Measurements from ENCODE around the gene GALNT9.
"Not testable (repeated sequence)": the region's sequence is repeated elsewhere in the genome, so short reads cannot be mapped to it uniquely, and the experiment has no call there.

Gene GALNT9

DNA sequence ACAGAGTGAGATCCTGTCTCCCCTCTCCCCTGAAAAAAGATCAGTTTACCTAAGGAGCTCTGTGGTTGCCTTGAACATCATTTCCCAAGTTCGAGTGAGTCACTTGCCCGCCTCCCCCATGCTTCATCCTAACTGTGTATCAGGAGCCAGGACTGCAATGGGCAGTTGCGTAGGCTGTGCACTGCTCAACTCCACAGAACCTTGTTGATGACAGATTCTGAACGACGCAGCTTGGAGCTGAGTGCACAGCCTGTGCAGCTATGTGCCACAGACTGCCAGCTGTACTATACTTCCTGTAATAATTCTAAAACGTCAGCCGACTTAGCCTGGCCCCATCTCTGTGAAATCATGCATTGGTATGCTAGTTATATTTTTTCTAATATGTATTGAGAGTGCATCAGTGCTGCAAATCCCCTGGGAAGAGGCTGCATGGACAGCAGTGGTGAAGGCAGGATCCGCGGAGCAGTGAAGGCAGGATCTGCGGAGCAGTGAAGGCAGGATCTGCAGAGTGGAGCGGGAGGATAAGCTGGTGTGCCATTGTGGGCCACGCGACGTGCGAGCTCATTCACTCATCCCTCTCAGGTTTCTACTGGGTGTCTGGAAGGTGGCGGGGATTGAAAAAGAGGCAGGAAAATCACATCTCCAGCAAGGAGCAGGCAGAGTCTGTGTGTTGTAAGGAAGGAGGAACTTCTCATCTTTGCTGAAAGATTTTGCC, 80.8 kb downstream of the GALNT9 start:
- no peak for DNase-seq (ENCODE audit: low spot score)

DNA sequence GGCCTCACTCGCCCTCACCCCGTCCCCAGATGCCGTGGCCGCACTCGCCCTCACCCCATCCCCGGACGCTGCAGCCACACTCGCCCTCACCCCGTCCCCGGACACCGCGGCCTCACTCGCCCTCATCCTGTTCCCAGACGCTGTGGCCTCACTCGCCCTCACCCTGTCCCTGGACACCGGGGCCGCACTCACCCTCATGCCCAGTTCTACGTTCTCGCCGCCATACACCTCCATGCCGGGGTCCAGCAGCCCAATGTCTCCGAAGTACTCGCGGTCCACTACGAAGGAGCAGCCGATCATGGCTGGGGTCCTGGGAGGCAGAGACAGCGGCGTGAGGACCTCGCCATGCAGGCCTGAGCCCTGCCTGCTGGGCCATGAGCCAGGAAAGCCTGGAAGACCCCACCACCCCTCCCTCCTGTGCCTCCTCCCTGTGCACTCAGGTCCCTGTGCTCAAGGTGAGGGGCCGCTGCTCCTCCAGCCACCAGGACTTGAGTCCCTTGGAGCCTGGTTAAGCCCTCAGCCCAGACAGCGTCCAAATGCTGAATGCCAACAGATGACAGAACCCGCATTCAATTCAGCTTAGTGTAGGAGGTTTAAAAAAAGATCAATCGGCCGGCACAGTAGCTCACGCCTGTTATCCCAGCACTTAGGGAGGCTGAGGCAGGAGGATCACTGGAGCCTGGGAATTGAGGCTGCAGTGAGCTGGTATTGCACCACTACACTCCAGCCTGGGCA, 81.5 kb downstream of the GALNT9 start:
- DNase-seq (ENCODE audit: low spot score), result no peak

DNA sequence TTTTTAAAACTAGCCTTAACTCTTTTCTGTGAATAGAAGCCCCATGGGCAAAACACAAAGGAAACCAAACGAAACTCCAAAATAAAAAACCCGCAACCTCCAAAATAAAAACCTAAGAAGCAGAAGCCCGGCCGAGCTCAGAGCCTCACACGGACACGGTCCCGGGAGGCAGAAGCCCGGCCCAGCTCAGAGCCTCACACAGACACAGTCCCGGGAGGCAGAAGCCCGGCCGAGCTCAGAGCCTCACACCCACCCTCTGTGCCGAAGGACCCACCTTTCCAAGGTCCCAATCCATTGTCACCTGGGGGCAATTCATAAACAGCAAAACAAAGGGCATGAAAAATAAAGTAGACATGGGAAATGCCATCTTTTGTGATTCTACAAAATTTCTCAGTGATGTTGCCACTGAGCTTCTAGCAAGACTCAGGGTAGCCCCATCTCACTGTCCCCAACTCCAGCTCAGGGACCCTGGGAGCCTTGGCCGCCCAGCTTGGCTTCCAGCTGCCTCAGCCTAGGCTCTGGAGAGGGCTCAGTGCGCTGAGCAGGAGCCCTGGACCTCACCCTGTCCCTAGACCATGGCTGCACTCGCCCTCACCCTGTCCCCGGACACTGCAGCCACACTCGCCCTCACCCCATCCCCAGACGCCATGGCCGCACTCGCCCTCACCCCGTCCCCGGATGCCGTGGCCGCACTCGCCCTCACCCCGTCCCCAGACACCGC, 82.2 kb downstream of the GALNT9 start:
- DNase-seq (ENCODE audit: low spot score), result no peak

DNA sequence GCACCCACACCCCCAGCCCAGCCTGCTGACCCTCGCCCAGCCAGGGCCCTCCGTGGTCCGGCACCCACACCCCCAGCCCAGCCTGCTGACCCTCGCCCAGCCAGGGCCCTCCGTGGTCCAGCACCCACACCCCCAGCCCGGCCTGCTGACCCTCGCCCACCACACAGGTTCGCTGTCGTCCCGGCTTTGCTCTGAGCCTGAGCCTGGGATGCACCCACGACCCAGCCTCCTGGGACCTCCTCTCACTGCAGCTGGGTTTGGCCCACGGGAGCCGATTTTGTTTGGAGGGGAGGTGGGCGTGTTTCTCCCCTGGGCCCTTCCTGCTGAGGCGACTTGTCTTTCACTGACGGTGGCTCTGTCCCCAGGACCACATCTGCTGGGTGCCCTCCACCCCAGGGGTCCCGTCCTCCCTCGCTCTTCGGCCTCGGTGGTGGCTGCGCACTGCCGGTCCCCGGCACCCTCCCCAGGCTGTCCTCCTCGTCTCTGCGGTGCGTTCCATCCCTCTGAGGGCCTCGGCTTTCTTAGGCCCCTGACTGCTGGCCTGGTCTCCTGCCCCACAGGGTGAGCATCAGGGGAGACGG, 83.8 kb downstream of the GALNT9 start:
- DNase-seq (ENCODE audit: low spot score), result no peak

DNA sequence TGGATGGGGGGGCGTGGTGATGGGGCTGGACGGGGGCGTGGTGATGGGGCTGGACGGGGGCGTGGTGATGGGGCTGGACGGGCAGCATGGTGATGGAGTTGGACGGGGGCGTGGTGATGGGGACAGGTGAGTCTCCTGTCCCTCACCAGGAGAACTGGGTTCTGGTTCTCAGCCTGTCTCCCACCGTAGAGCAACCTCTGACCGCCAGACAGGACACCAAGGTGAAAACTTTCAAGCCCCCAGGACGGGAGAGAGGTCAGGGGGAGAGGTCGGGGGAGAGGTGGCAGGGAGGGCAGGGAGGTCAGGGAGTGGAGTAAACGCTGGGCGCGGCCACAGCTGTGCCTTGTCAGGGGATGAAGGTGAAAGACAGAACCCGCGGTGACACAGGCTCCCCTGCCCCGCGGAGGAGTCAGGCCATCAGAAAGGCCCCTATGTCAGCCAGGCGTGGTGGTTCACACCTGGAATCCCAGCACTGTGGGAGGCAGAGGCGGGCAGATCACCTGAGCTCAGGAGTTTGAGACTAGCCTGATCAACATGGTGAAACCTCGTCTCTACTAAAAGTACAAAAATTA, 84.6 kb downstream of the GALNT9 start:
- no peak for DNase-seq (ENCODE audit: low spot score)

DNA sequence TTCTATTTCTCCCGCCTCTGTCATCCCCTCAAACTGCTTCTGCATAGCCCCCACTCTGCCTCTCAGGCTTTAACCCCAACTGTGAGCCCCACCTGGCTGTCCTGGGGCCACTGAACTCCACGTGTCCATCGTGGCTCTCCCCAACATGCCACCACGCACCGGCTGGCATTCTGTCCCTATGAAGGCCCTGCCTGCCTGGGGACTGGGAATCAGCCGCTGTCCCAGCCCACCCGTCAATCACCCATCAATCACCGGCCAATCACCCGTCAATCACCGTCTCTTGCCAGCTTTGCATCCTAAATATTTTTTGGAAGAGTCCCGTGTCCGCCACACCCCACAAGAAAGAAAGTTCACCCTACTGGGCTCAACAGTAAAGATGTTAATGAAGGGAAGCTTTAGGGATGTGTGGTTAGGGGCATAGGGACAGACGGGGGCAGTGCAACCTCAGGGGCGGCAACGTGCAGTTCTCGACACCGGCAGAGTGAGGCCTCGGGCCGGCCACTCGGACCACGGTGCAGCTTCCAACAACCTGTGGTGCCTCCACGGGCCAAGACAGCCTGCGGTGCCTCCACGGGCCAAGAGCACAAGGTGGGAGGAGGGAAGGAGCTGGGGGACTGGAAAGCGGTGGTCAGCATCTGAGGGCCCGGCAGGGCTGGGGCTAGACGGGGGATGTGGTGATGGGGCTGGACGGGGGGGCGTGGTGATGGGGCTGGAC, 85.6 kb downstream of the GALNT9 start:
- DNase-seq (ENCODE audit: low spot score), result no peak

DNA sequence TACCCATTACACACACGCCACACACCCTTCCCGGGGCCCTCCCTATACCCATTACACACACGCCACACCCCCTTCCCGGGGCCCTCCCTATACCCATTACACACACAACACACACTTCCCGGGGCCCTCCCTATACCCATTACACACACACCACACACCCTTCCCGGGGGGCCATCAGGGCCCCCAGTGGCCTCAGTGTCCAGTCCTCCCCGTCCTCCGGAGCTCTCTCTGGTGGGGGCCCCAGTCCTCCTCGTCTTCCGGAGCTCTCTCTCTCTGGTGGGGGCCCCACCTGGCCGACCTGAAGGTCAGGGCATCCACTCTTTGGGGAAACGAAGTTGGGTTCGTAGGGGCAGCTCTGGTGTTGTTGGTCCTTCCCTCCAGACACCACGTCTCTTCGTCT, 86.2 kb downstream of the GALNT9 start:
- not testable (repeated sequence) for DNase-seq (ENCODE audit: low spot score)

DNA sequence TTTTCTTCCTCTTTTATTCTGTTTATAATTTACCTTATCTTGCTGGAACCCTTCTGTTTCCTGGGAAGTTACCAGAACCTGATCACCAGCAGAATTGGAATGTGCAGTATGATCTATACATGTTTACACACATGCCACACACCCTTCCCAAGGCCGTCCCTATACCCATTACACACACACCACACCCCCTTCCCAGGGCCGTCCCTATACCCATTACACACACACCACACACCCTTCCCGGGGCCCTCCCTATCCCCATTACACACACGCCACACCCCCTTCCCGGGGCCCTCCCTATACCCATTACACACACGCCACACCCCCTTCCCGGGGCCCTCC, 88.8 kb downstream of the GALNT9 start:
- not testable (repeated sequence) for DNase-seq (ENCODE audit: low spot score)

DNA sequence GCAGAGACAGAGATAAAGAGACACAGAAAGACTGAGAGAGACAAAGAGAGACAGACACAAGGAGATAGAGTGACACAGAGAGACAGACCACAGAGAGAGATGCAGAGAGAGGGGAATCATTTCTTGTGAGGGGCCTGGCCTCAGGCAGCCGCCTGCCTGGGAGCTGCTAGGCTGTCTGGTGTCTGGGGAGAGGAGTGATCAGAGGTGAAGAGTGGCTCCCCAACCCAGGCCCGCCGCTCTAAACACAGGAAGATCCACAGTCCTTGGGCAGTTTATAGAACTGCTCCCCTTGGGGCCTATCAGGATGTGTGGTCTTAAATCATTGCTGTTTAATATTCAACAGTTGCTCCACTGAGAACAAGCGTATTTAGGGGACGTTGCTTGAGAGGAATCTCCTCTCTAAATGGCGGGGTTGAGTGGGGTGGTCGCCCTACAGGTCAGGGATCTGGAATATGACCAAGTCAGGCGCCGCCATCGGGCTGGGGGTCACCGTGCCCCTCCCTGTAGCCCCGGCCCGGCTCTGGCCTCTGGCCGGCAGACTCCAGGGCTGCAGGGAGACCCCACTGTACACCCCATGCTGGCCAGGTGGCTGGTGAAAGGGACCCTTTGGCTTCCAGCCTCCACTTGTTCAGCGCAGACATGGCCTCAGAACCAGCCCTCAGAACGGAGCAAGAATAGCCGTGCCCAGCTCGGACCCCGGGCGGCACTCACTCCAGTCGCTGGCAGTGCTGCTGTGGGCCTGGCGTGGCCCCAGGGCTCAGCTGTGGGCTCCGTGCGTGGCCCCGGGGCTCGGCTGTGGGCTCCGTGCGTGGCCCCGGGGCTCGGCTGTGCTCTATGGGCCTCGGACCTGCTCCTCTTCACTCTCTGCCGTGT, 89.4 kb downstream of the GALNT9 start:
- no peak for DNase-seq (ENCODE audit: low spot score)

DNA sequence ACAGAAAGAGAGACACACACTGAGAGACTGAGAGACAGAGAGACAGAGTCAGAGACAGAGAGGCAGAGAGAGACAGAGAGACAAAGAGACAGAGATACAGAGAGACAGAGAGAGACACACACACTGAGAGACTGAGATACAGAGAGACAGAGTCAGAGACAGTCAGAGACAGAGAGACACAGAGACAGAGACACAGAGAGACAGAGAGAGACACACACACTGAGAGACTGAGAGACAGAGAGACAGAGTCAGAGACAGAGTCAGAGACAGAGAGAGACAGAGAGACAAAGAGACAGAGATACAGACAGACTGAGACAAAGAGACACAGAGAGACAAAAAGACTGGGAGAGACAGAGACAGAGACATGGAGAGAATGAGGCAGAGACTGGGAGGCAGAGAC, 90.0 kb downstream of the GALNT9 start:
- no peak for DNase-seq (ENCODE audit: low spot score)

DNA sequence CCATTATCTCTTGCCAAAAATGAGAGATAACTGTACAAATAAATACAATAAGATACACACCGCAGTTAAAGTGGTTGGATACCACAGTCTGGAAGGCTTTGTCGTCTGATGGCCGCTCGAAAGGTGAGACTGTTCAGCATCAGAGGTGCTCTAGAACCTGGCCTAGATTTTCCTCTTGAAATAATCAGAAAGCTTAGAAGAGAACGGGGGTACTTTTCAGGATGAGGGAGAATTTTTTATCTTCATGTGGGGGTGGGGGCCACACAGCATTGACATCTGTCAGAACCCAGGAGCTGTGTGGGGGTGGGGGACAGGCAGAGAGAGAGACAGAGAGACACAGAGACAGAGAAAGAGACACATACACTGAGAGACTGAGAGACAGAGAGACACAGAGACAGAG, 90.5 kb downstream of the GALNT9 start:
- no peak for DNase-seq (ENCODE audit: low spot score)

DNA sequence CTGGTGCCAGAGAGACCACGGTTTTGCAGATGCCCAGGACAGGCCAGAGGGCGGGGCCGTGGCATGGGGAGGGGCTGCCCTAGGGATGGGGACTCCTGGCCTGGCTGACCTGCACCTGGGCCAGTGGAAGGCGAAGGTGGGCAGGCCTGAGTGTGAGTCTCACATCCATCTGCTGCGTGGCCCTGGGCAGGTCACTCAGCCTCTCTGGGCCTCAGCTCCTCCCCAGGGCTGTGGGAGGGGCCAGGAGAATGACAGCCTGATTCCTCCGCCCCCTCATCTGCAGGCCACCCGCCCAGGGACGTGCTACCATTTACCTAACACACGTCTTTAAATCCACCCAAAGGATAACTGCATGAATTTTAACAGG, 90.9 kb downstream of the GALNT9 start:
- DNase-seq (ENCODE audit: low spot score), result peak; percentile 44

DNA sequence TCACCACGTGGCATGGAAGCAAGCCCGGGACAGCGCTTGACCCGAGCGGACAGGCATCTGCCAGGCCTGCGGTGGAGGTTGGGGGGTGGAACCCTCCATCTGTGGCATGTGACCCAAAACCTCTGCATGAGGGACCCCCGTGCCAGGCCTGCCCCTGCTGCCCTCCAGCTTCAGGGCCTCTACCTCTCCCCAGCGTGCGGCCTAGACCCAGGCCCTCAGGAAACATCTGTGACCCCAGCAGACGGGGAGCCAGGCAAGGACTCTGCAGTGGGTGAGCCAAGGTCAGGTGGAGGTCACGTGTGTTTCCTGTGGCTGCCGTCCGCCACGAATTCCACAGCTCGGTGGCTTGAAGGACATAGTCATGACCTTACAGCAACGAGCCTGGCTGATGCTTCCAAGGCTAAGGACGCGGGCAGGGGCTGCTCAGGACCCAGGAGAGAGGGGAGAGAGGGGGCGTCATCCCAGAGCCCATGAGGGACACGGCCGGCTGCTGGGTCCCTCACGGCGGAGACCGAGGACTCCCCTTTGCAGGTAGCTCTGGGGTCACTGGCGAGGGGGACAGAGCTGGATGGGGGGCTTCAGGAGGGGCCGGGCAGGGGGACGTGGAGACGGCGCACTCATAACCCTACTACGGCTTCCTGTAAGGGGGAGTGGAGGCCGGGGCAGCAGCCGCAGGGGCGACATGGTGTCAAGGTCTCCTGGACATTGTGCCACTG, 91.5 kb downstream of the GALNT9 start:
- no peak for DNase-seq (ENCODE audit: low spot score)

DNA sequence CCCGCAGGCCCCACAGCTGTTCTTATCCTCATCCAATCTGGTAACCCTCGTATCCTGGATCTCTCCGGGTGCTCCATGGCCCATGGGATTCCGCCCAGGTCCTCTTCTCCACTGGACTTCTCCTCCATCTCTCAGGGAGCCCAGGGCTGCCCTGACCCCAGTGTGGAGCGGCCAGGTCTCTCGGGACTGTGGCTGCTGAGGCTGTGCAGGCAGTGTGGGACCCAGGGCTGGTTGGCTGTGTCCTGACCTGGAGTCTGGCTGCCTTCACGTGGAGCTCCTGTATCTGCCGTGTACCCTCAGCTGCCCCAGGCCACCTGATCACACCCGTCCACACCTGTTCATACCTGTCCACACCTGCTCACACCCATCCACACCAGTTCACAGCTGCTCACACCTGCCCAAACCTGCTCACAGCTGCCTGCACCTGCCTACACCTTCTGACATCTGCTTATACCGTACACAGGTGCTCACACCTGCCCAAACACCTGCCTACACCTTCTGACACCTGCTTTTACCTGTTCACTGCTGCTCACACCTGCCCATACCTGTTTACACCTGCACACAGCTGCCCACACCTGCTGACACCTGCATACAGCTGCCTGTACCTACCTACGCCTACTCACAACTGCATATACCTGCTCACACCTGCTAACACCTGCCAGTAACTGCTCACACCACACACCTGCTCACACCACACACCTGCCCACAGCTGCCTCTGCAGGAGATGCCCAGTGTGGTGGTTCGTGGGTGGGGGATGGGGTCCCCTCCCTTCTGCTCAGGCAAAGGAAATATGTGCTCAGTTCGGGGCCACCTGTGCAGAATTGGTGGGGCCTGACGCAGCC, 92.2 kb downstream of the GALNT9 start:
- no peak for DNase-seq (ENCODE audit: low spot score)

DNA sequence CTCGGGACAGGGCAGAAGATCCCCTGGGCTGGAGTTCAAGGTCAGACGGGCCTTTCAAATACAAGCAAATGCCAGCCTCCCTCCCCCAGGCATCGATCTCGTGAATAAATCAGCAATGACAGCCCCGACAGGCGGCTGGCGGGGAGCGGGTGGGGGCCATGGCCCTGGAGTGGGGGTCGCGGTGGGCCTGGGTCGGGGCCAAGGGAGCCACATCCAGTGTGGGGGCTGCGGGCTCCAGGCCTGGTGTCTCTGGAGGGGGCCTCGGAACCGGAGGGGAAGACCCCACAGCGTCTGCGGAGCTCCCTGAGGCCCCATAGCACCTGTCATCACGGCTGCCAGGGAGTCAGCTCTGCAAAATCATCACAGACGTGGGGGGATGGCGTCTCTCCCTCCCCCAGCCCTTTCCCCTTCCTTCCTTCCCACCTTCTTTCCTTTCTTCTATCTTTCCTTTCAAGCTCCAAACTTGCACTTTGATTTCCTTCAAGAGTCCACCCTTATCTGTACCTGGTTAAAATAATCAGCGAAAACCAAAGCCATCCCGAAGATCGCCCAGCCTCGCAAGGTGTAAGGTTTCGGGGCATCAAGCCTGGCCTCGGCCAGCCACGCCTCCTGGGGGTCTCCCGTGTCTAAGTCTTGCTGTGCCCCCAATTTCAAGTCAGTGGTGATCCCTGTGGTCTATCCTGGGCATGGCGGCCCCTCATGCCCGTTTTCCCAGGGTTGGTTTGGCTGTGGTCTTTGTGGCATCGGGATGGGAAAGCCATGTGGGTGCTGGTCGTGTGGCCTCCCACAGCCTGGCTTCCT, 93.1 kb downstream of the GALNT9 start:
- no peak for DNase-seq (ENCODE audit: low spot score)

DNA sequence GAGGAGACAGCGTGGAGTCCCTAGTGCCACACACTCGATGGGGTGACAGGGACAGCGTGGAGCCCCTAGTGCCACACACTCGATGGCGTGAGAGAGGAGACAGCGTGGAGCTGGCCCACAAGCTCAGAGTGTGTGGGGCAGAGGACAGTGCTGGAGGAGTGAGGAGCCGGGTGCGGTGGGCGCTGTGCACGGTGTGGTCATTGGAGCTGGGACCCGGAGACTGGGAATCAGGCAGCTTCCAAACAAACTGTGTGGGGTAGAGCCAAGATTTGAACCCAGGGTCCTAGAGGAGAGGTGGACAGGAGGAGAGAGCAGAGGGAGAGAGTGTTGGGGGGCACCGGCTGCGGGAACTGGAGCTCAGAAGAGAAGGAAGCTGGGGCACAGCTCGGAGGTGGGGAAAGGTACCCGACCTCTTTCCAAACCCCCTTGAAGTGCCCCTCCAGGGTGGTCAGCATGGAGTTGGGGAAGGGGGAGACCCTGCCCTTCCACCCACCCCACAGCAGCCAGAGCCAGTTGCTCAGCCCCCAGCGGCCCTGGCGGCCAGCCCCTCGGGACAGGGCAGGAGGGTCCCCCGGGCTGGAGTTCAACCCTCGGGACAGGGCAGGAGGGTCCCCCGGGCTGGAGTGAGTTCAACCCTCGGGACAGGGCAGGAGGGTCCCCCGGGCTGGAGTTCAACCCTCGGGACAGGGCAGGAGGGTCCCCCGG, 94.1 kb downstream of the GALNT9 start:
- no peak for DNase-seq (ENCODE audit: low spot score)

DNA sequence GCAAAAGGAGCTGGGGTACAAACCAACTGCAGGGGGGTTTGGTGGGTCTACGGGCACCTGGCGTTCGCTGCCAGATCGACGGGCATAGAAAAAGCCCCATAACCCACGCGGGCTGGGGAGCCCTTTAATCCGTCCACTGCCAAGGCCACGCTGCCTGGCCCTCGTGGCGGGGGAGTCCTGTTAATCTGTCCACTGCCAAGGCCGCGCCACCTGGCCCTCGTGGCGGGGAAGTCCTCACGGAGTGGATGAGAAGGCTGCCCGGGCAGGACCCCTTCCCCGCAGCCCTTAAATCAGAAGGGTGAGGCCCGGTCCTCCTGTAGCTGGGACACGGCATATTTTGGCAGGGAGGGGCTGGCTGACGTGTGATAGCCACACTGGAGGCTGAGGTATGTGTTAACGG, 99.0 kb downstream of the GALNT9 start:
- DNase-seq (ENCODE audit: low spot score), result no peak

DNA sequence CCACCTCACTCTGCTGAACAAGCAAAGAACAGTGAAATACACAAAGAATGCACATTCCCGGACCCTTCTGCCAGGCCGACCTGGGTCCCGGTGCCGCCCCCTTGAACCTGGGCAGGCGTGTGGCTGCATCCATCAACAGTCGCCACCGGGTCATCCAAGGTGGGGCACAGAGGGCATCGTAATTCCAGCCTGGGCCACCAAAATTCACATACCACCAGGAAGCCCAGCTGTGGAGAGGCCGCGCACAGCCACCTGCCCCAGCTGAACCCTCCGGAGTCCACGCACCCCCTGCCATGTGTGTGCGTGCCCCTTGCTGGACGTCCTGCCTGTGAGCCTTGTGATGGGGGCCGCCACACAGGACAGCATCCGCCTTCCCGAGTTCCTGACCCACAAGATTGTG, 99.5 kb downstream of the GALNT9 start:
- no peak for DNase-seq (ENCODE audit: low spot score)
